Measurements from ENCODE around the gene STK38L.

The STK38L gene

GRCh38 chr12:27276275-27276674, 32.2 kb downstream of the STK38L start:
- H3K27ac Mint-ChIP-seq = no peak overlapping the region
- H3K9me3 Mint-ChIP-seq = no peaks in the 10 kb centered on the region
- H3K4me3 Mint-ChIP-seq = no peak overlapping the region
- H3K27me3 Mint-ChIP-seq (ENCODE audit: low read depth) = no peaks in the 10 kb centered on the region
- no peak for DNase-seq (ENCODE audit: low spot score)
- H3K36me3 Mint-ChIP-seq (ENCODE audit: low read depth) = no peaks in the 10 kb centered on the region
- H3K4me1 Mint-ChIP-seq (ENCODE audit: low read depth) = peaks cover 14% of the 10 kb centered on the region

GRCh38 chr12:27277846-27278260, 33.8 kb downstream of the STK38L start:
- H3K4me3 Mint-ChIP-seq = no peak overlapping the region

GRCh38 chr12:27279826-27280225, 35.7 kb downstream of the STK38L start:
- DNase-seq (ENCODE audit: low spot score) = no peak
- Mint-ChIP-seq H3K4me1 (ENCODE audit: low read depth) (peaks cover 12% of the 10 kb centered on the region), H3K9me3 (no peaks in the 10 kb centered on the region), H3K4me3 (no peak overlapping the region), H3K36me3 (ENCODE audit: low read depth) (no peaks in the 10 kb centered on the region), H3K27me3 (ENCODE audit: low read depth) (no peaks in the 10 kb centered on the region), H3K27ac (no peak overlapping the region)

More at GRCh38 chr12:27277846-27278260, 33.8 kb downstream of the STK38L start:
- H3K36me3 Mint-ChIP-seq (ENCODE audit: low read depth) = no peaks in the 10 kb centered on the region
- no peaks in the 10 kb centered on the region for H3K9me3 Mint-ChIP-seq
- H3K27me3 Mint-ChIP-seq (ENCODE audit: low read depth) = no peaks in the 10 kb centered on the region
- DNase-seq (ENCODE audit: low spot score) = peak; percentile 43
- no peak overlapping the region for H3K27ac Mint-ChIP-seq
- peaks cover 12% of the 10 kb centered on the region for H3K4me1 Mint-ChIP-seq (ENCODE audit: low read depth)

- Mint-ChIP-seq H3K9me3 (no peaks in the 10 kb centered on the region), H3K27ac (no peak overlapping the region), H3K27me3 (ENCODE audit: low read depth) (no peaks in the 10 kb centered on the region), H3K4me1 (ENCODE audit: low read depth) (peaks cover 12% of the 10 kb centered on the region), H3K4me3 (no peak overlapping the region), H3K36me3 (ENCODE audit: low read depth) (no peaks in the 10 kb centered on the region)
- no peak for DNase-seq (ENCODE audit: low spot score)
Measured at GRCh38 chr12:27280412-27280811, 36.3 kb downstream of the STK38L start.

GRCh38 chr12:27282754-27283153, 38.7 kb downstream of the STK38L start:
- Mint-ChIP-seq H3K27me3 (ENCODE audit: low read depth) (no peaks in the 10 kb centered on the region), H3K4me3 (no peak overlapping the region), H3K4me1 (ENCODE audit: low read depth) (peaks cover 9% of the 10 kb centered on the region), H3K9me3 (no peaks in the 10 kb centered on the region), H3K36me3 (ENCODE audit: low read depth) (no peaks in the 10 kb centered on the region), H3K27ac (no peak overlapping the region)
- DNase-seq (ENCODE audit: low spot score) = no peak

GRCh38 chr12:27284021-27284420, 39.9 kb downstream of the STK38L start:
- no peak overlapping the region for H3K4me3 Mint-ChIP-seq
- H3K9me3 Mint-ChIP-seq = no peaks in the 10 kb centered on the region
- no peak for DNase-seq (ENCODE audit: low spot score)
- H3K4me1 Mint-ChIP-seq (ENCODE audit: low read depth) = peaks cover under 1% of the 10 kb centered on the region
- no peaks in the 10 kb centered on the region for H3K27me3 Mint-ChIP-seq (ENCODE audit: low read depth)
- H3K36me3 Mint-ChIP-seq (ENCODE audit: low read depth) = no peaks in the 10 kb centered on the region
- no peak overlapping the region for H3K27ac Mint-ChIP-seq

- Mint-ChIP-seq H3K4me1 (ENCODE audit: low read depth) (no peaks in the 10 kb centered on the region), H3K9me3 (no peaks in the 10 kb centered on the region), H3K36me3 (ENCODE audit: low read depth) (no peaks in the 10 kb centered on the region), H3K27me3 (ENCODE audit: low read depth) (no peaks in the 10 kb centered on the region), H3K27ac (no peak overlapping the region), H3K4me3 (no peak overlapping the region)
- DNase-seq (ENCODE audit: low spot score) = no peak
Measured at GRCh38 chr12:27284751-27285150, 40.7 kb downstream of the STK38L start.

GRCh38 chr12:27285403-27285802, 41.3 kb downstream of the STK38L start:
- H3K36me3 Mint-ChIP-seq (ENCODE audit: low read depth) = no peaks in the 10 kb centered on the region
- H3K27ac Mint-ChIP-seq = no peak overlapping the region
- H3K4me3 Mint-ChIP-seq = no peak overlapping the region
- DNase-seq (ENCODE audit: low spot score) = no peak
- no peaks in the 10 kb centered on the region for H3K9me3 Mint-ChIP-seq
- H3K27me3 Mint-ChIP-seq (ENCODE audit: low read depth) = no peaks in the 10 kb centered on the region
- H3K4me1 Mint-ChIP-seq (ENCODE audit: low read depth) = no peaks in the 10 kb centered on the region

GRCh38 chr12:27289414-27289813, 45.3 kb downstream of the STK38L start:
- H3K27ac Mint-ChIP-seq = no peak overlapping the region
- no peaks in the 10 kb centered on the region for H3K9me3 Mint-ChIP-seq

GRCh38 chr12:27290501-27291168, 46.5 kb downstream of the STK38L start:
- Mint-ChIP-seq H3K27ac (no peak overlapping the region), H3K27me3 (ENCODE audit: low read depth) (no peaks in the 10 kb centered on the region), H3K4me1 (ENCODE audit: low read depth) (peaks cover 2% of the 10 kb centered on the region), H3K9me3 (no peaks in the 10 kb centered on the region), H3K4me3 (no peak overlapping the region), H3K36me3 (ENCODE audit: low read depth) (peaks cover 2% of the 10 kb centered on the region)
- DNase-seq (ENCODE audit: low spot score) = no peak

More at GRCh38 chr12:27289414-27289813, 45.3 kb downstream of the STK38L start:
- Mint-ChIP-seq H3K27me3 (ENCODE audit: low read depth) (no peaks in the 10 kb centered on the region), H3K36me3 (ENCODE audit: low read depth) (no peaks in the 10 kb centered on the region), H3K4me3 (no peak overlapping the region), H3K4me1 (ENCODE audit: low read depth) (peaks cover 2% of the 10 kb centered on the region)
- no peak for DNase-seq (ENCODE audit: low spot score)

- peaks cover 2% of the 10 kb centered on the region for H3K36me3 Mint-ChIP-seq (ENCODE audit: low read depth)
- H3K27ac Mint-ChIP-seq = no peak overlapping the region
- no peaks in the 10 kb centered on the region for H3K27me3 Mint-ChIP-seq (ENCODE audit: low read depth)
- H3K4me1 Mint-ChIP-seq (ENCODE audit: low read depth) = peaks cover 2% of the 10 kb centered on the region
- no peak overlapping the region for H3K4me3 Mint-ChIP-seq
- DNase-seq (ENCODE audit: low spot score) = no peak
- no peaks in the 10 kb centered on the region for H3K9me3 Mint-ChIP-seq
Measured at GRCh38 chr12:27291862-27292261, 47.8 kb downstream of the STK38L start.

- DNase-seq (ENCODE audit: low spot score) = no peak
- Mint-ChIP-seq H3K27me3 (ENCODE audit: low read depth) (no peaks in the 10 kb centered on the region), H3K27ac (no peak overlapping the region), H3K4me3 (no peak overlapping the region), H3K4me1 (ENCODE audit: low read depth) (peaks cover 2% of the 10 kb centered on the region), H3K9me3 (no peaks in the 10 kb centered on the region), H3K36me3 (ENCODE audit: low read depth) (peaks cover 2% of the 10 kb centered on the region)
Measured at GRCh38 chr12:27292718-27293117, 48.6 kb downstream of the STK38L start.

GRCh38 chr12:27293463-27293862, 49.4 kb downstream of the STK38L start:
- no peak overlapping the region for H3K27ac Mint-ChIP-seq
- no peaks in the 10 kb centered on the region for H3K27me3 Mint-ChIP-seq (ENCODE audit: low read depth)
- H3K36me3 Mint-ChIP-seq (ENCODE audit: low read depth) = peaks cover 4% of the 10 kb centered on the region
- H3K4me1 Mint-ChIP-seq (ENCODE audit: low read depth) = peaks cover 2% of the 10 kb centered on the region
- no peak overlapping the region for H3K4me3 Mint-ChIP-seq
- H3K9me3 Mint-ChIP-seq = no peaks in the 10 kb centered on the region
- DNase-seq (ENCODE audit: low spot score) = no peak

- no peak for DNase-seq (ENCODE audit: low spot score)
- H3K27me3 Mint-ChIP-seq (ENCODE audit: low read depth) = no peaks in the 10 kb centered on the region
- H3K36me3 Mint-ChIP-seq (ENCODE audit: low read depth) = peaks cover 14% of the 10 kb centered on the region
- no peak overlapping the region for H3K4me3 Mint-ChIP-seq
- H3K9me3 Mint-ChIP-seq = no peaks in the 10 kb centered on the region
- H3K27ac Mint-ChIP-seq = no peak overlapping the region
- no peaks in the 10 kb centered on the region for H3K4me1 Mint-ChIP-seq (ENCODE audit: low read depth)
Measured at GRCh38 chr12:27296674-27297073, 52.6 kb downstream of the STK38L start.

GRCh38 chr12:27297566-27297965, 53.5 kb downstream of the STK38L start:
- H3K36me3 Mint-ChIP-seq (ENCODE audit: low read depth) = peaks cover 14% of the 10 kb centered on the region
- H3K27me3 Mint-ChIP-seq (ENCODE audit: low read depth) = no peaks in the 10 kb centered on the region
- no peak overlapping the region for H3K4me3 Mint-ChIP-seq
- H3K27ac Mint-ChIP-seq = no peak overlapping the region
- H3K4me1 Mint-ChIP-seq (ENCODE audit: low read depth) = no peaks in the 10 kb centered on the region
- H3K9me3 Mint-ChIP-seq = no peaks in the 10 kb centered on the region
- no peak for DNase-seq (ENCODE audit: low spot score)
